Uterus (tissue), 2 donors: ENCODE measurements around the gene PIK3R6.

Experiments
- POLR2A ChIP-seq, 2 donors: fragments of 450-650 bp; IDR thresholded peaks; one replicate each; pipeline ENCODE4 v1.6.1; 2016; ENCODE audit warnings: antibody characterized with exemption in 2 of 2, mild to moderate bottlenecking in 1 of 2, moderate library complexity in 1 of 2
- TF ChIP-seq, protein P1 (sequence below), 4 experiments: fragments of 200-600 bp in 2 of 4; fragments of 450-650 bp in 2 of 4; sonication (generic) in 2 of 4; IDR thresholded peaks; one replicate each; pipeline ENCODE4 v1.5.1; 2016 to 2019; ENCODE audit warnings: antibody characterized with exemption in 4 of 4, mild to moderate bottlenecking in 2 of 4, moderate library complexity in 1 of 4

DNA sequence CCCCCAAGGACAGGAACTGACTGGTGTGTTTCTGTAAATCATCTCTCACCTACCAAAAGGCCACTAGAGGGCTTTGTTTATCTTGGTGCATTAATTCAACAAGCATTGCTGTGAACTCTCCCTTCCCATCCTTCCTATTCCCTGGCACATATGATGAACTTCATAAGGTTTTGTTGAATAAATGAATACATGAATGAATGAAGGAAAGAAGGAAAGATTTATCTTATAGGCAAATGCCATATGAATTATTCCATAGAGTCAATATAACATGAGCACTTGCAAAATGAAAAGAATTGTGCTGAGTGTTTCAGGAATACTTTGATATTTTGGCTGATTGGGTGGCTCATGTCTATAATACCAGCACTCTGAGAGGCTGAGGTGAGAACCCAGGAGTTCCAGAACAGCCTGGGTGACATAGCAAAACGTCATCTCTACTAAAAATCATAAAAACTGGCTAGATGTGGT lies 113.5 kb downstream of the PIK3R6 start:
- no peak for TF ChIP-seq POLR2A (IDR thresholded peaks at IDR 0.05)
- TF ChIP-seq, protein P1, sequence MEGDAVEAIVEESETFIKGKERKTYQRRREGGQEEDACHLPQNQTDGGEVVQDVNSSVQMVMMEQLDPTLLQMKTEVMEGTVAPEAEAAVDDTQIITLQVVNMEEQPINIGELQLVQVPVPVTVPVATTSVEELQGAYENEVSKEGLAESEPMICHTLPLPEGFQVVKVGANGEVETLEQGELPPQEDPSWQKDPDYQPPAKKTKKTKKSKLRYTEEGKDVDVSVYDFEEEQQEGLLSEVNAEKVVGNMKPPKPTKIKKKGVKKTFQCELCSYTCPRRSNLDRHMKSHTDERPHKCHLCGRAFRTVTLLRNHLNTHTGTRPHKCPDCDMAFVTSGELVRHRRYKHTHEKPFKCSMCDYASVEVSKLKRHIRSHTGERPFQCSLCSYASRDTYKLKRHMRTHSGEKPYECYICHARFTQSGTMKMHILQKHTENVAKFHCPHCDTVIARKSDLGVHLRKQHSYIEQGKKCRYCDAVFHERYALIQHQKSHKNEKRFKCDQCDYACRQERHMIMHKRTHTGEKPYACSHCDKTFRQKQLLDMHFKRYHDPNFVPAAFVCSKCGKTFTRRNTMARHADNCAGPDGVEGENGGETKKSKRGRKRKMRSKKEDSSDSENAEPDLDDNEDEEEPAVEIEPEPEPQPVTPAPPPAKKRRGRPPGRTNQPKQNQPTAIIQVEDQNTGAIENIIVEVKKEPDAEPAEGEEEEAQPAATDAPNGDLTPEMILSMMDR (IDR thresholded peaks at IDR 0.05), result no peak
